OCI-LY1 (cell line): Measurements from ENCODE around the gene FTSJ3.

Experiments
- H2AFZ ChIP-seq: fragments of 200-600 bp; sonication (generic), shearing (Covaris generic); 2 replicates; pipeline ENCODE4 v1.6.0; 2014; ENCODE audit warnings: antibody characterized with exemption, mild to moderate bottlenecking, low read length
- H3F3A ChIP-seq: fragments of 200-600 bp; sonication (generic), shearing (Covaris generic); 2 replicates; pipeline ENCODE4 v1.6.0; 2014; ENCODE audit warnings: mild to moderate bottlenecking, antibody characterized with exemption, low read length, moderate library complexity; ENCODE audit not compliant: insufficient read depth
- H3K27ac ChIP-seq: fragments of 200-600 bp; sonication (generic); 2 replicates; pipeline ENCODE4 v1.5.1; 2014; ENCODE audit warnings: low read length, mixed run types, mild to moderate bottlenecking, low read depth; ENCODE audit not compliant: poor library complexity, severe bottlenecking
- H3K27me3 ChIP-seq: fragments of 200-600 bp; sonication (generic); 2 replicates; pipeline ENCODE4 v1.6.0; 2014; ENCODE audit warnings: antibody characterized with exemption, mild to moderate bottlenecking, low read length, moderate library complexity; ENCODE audit not compliant: insufficient read depth
- H3K36me3 ChIP-seq: fragments of 200-600 bp; sonication (generic); 2 replicates; pipeline ENCODE4 v1.6.1; 2014; ENCODE audit warnings: mild to moderate bottlenecking, antibody characterized with exemption, low read length, moderate library complexity, mixed read lengths; ENCODE audit not compliant: insufficient read depth
- H3K4me1 ChIP-seq: fragments of 200-600 bp; sonication (generic); 2 replicates; pipeline ENCODE4 v1.5.1; 2014; ENCODE audit warnings: mild to moderate bottlenecking, low read length, moderate library complexity; ENCODE audit not compliant: insufficient read depth, severe bottlenecking
- H3K4me2 ChIP-seq: fragments of 200-600 bp; sonication (generic), shearing (Covaris generic); 2 replicates; pipeline ENCODE4 v1.6.1; 2014; ENCODE audit warnings: low read length
- H3K4me3 ChIP-seq: fragments of 200-600 bp; sonication (generic); 2 replicates; pipeline ENCODE4 v1.5.1; 2014; ENCODE audit warnings: low read length, low read depth, mild to moderate bottlenecking, mixed read lengths; ENCODE audit not compliant: poor library complexity, severe bottlenecking
- H3K79me2 ChIP-seq: fragments of 200-600 bp; shearing (Covaris generic); 2 replicates; pipeline ENCODE4 v1.6.1; 2016; ENCODE audit warnings: mixed run types, low read length, mixed read lengths; ENCODE audit not compliant: insufficient read depth
- H3K9ac ChIP-seq: fragments of 200-600 bp; sonication (generic), shearing (Covaris generic); 2 replicates; pipeline ENCODE4 v1.6.1; 2014; ENCODE audit warnings: mild to moderate bottlenecking, low read length, mixed read lengths
- H3K9me2 ChIP-seq: fragments of 200-600 bp; sonication (generic), shearing (Covaris generic); 2 replicates; pipeline ENCODE4 v1.6.1; 2014; ENCODE audit warnings: low read depth, mild to moderate bottlenecking, low read length, mixed read lengths
- H3K9me3 ChIP-seq: fragments of 200-600 bp; shearing (Covaris generic); 2 replicates; pipeline ENCODE4 v1.6.1; 2014; ENCODE audit warnings: low read length, mixed read lengths
- H4K20me1 ChIP-seq: fragments of 200-600 bp; sonication (generic), shearing (Covaris generic); 2 replicates; pipeline ENCODE4 v1.6.0; 2016; ENCODE audit warnings: mild to moderate bottlenecking, low read length; ENCODE audit not compliant: insufficient read depth
- CTCF ChIP-seq: fragments of 200-600 bp; sonication (generic), shearing (Covaris generic); IDR thresholded peaks from 2 replicates; pipeline ENCODE4 v1.5.1; 2017; ENCODE audit warnings: mild to moderate bottlenecking, antibody characterized with exemption, low read length, moderate library complexity, mixed read lengths
- EZH2 ChIP-seq: fragments of 200-600 bp; sonication (generic), shearing (Covaris generic); IDR thresholded peaks from 2 replicates; pipeline ENCODE4 v1.8.0; 2017; ENCODE audit warnings: borderline replicate concordance, mixed run types, mild to moderate bottlenecking, antibody characterized with exemption, low read length, moderate library complexity, mixed read lengths

FTSJ3 gene

GRCh38 chr17:63823659-63824331, 3.7 kb downstream of the FTSJ3 start:
- peaks cover 23% of the 10 kb centered on the region for H3K4me1 ChIP-seq
- no peak overlapping the region for H3K27ac ChIP-seq

GRCh38 chr17:63822537-63822936, 4.9 kb downstream of the FTSJ3 start:
- H3K27me3 ChIP-seq, result no peaks in the 10 kb centered on the region
- no peak overlapping the region for H3K4me3 ChIP-seq
- H3F3A ChIP-seq, result no peaks in the 10 kb centered on the region; the same call in 1 of the 2 replicates
- H3K36me3 ChIP-seq, result peaks cover 84% of the 10 kb centered on the region
- H3K79me2 ChIP-seq, result peaks cover 8% of the 10 kb centered on the region; the same call in 1 of the 2 replicates
- no peak overlapping the region for H3K27ac ChIP-seq
- H3K9me3 ChIP-seq, result no peaks in the 10 kb centered on the region
- no peak overlapping the region for H2AFZ ChIP-seq
- no peaks in the 10 kb centered on the region for H3K9me2 ChIP-seq
- TF ChIP-seq CTCF (no peak), EZH2 (no peak)
- H3K4me2 ChIP-seq, result no peak overlapping the region
- H4K20me1 ChIP-seq, result no peaks in the 10 kb centered on the region
- H3K4me1 ChIP-seq, result peaks cover 15% of the 10 kb centered on the region
- H3K9ac ChIP-seq, result no peak overlapping the region

More at GRCh38 chr17:63823659-63824331, 3.7 kb downstream of the FTSJ3 start:
- no peak overlapping the region for H3K4me3 ChIP-seq
- H3K27me3 ChIP-seq, result no peaks in the 10 kb centered on the region
- no peak overlapping the region for H2AFZ ChIP-seq
- no peak for TF ChIP-seq EZH2
- TF ChIP-seq CTCF, result no peak
- no peaks in the 10 kb centered on the region; the same call in 1 of the 2 replicates for H3F3A ChIP-seq
- no peaks in the 10 kb centered on the region for H4K20me1 ChIP-seq
- H3K9me3 ChIP-seq, result no peaks in the 10 kb centered on the region
- H3K9ac ChIP-seq, result no peak overlapping the region
- no peaks in the 10 kb centered on the region for H3K9me2 ChIP-seq
- peaks cover 75% of the 10 kb centered on the region for H3K36me3 ChIP-seq
- no peak overlapping the region for H3K4me2 ChIP-seq
- peaks cover 20% of the 10 kb centered on the region for H3K79me2 ChIP-seq

GRCh38 chr17:63821804-63822203, 5.7 kb downstream of the FTSJ3 start:
- no peak overlapping the region for H3K4me3 ChIP-seq
- no peak overlapping the region for H3K27ac ChIP-seq
- no peak overlapping the region for H2AFZ ChIP-seq
- H3K79me2 ChIP-seq, result peaks cover 8% of the 10 kb centered on the region; the same call in 1 of the 2 replicates
- H3K9ac ChIP-seq, result no peak overlapping the region
- no peaks in the 10 kb centered on the region; the same call in 1 of the 2 replicates for H3F3A ChIP-seq
- H3K9me2 ChIP-seq, result no peaks in the 10 kb centered on the region
- H4K20me1 ChIP-seq, result no peaks in the 10 kb centered on the region
- H3K9me3 ChIP-seq, result no peaks in the 10 kb centered on the region
- peaks cover 91% of the 10 kb centered on the region for H3K36me3 ChIP-seq
- no peaks in the 10 kb centered on the region for H3K27me3 ChIP-seq
- peaks cover 15% of the 10 kb centered on the region for H3K4me1 ChIP-seq
- no peak overlapping the region for H3K4me2 ChIP-seq
- TF ChIP-seq CTCF, result no peak
- no peak for TF ChIP-seq EZH2
